ENCODE data around the gene PBX1. TPM values are rescaled to one million over a fixed set of nuclear protein-coding genes. Genes with fewer than 3 reads are reported as not detected.
A peak's percentile ranks its signal among the peaks of the same experiment; 100 is the strongest.

The PBX1 gene
- total RNA-seq, 1 donor from 2014 or later: 29.7 TPM

DNA sequence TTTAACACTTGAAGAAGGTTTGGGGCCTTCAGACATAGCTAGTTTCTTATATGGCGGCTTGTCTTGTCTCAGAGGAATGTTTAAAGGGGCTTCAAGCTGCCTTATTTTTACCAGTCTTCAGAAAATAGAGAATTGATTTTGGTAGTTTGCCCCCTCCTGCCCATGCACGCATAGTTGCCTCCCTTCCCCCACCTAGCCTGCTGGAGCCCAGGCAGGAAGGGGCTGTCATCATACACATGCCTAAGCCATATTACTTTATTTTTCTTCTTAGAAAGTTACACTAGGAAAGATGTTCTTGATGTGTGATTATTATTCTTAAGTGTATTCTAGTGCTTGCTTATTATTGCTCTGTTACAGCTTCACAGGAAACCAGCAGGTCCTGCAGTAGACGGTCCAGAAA is 18.3 kb downstream of the PBX1 start:
- TF ChIP-seq, protein P1, sequence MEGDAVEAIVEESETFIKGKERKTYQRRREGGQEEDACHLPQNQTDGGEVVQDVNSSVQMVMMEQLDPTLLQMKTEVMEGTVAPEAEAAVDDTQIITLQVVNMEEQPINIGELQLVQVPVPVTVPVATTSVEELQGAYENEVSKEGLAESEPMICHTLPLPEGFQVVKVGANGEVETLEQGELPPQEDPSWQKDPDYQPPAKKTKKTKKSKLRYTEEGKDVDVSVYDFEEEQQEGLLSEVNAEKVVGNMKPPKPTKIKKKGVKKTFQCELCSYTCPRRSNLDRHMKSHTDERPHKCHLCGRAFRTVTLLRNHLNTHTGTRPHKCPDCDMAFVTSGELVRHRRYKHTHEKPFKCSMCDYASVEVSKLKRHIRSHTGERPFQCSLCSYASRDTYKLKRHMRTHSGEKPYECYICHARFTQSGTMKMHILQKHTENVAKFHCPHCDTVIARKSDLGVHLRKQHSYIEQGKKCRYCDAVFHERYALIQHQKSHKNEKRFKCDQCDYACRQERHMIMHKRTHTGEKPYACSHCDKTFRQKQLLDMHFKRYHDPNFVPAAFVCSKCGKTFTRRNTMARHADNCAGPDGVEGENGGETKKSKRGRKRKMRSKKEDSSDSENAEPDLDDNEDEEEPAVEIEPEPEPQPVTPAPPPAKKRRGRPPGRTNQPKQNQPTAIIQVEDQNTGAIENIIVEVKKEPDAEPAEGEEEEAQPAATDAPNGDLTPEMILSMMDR (IDR thresholded peaks at IDR 0.05): no peak
- peaks cover 8% of the 10 kb centered on the region for H3K36me3 Mint-ChIP-seq (ENCODE audit: unreplicated experiment)
- H3K9me3 Mint-ChIP-seq (ENCODE audit: unreplicated experiment): no peaks in the 10 kb centered on the region
- H3K4me3 Mint-ChIP-seq (ENCODE audit: unreplicated experiment): peak overlapping the region; percentile 62
- H3K4me1 Mint-ChIP-seq (ENCODE audit: unreplicated experiment): peaks cover 42% of the 10 kb centered on the region
- H3K27me3 Mint-ChIP-seq (ENCODE audit: unreplicated experiment): no peaks in the 10 kb centered on the region
- H3K27ac Mint-ChIP-seq (ENCODE audit: unreplicated experiment): peak overlapping the region; percentile 83
- DNase-seq (ENCODE audit: extremely low spot score, unreplicated experiment): no peak

DNA sequence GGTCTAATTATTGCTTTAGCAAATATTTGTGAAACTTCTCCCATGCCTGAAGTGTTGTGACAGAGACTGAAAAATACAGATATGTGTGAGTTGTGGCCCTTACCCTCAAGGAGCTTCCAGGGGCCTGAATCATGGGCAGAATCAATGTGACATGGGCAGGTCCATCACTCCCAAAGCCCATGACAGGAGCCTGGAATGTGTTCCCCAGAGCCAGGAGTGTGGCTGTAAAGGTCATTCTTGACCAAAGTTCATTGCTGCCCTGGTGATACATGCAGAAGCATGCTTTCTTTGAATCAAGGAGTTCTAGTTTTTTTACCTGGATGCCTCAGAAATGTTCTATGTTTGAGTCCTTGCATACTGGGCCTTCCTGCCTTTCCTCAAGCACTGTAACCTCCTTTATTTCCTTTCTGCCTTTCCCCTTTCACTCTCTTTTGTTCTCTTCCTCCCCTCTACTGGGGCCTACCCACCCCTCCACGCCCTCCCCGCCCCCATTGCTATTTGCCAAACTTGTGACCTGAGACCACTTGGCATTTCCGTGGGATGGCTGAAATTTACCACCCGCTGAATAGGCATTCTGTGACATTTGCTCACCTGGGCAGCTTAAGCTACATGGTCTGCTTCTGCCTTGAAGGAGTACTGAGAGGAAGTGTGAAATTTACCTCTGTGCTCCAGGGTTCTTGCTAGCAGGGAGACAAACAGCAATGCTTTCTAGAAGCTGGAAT is 19.7 kb downstream of the PBX1 start:
- TF ChIP-seq, protein P1 (IDR thresholded peaks at IDR 0.05): no peak
- Mint-ChIP-seq H3K9me3 (ENCODE audit: unreplicated experiment) (no peaks in the 10 kb centered on the region), H3K36me3 (ENCODE audit: unreplicated experiment) (peaks cover 7% of the 10 kb centered on the region), H3K4me3 (ENCODE audit: unreplicated experiment) (no peak overlapping the region), H3K27ac (ENCODE audit: unreplicated experiment) (no peak overlapping the region), H3K4me1 (ENCODE audit: unreplicated experiment) (peaks cover 42% of the 10 kb centered on the region), H3K27me3 (ENCODE audit: unreplicated experiment) (no peaks in the 10 kb centered on the region)
- no peak for DNase-seq (ENCODE audit: extremely low spot score, unreplicated experiment)

DNA sequence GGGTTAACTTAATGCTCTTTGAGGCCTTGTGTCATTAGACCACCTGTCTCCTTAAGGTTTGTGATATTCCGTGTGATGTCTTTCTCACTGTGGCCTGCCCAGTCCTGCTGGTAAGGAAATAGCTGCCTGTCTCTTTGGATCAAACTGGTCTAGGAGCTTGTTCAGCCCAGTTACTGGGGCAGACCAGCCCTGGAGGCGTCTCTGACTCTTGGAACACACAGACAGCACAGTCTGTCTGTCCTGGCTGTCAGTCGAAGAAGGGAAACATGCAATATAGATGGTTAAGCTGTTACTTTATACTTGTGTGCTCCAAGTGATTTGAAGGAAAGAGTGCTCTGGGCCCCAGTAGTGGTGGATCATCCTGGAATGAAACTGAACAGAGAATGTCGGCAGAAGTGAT is 20.4 kb downstream of the PBX1 start:
- H3K4me1 Mint-ChIP-seq (ENCODE audit: unreplicated experiment): peaks cover 44% of the 10 kb centered on the region
- H3K27ac Mint-ChIP-seq (ENCODE audit: unreplicated experiment): peak overlapping the region; percentile 32
- no peak overlapping the region for H3K4me3 Mint-ChIP-seq (ENCODE audit: unreplicated experiment)

DNA sequence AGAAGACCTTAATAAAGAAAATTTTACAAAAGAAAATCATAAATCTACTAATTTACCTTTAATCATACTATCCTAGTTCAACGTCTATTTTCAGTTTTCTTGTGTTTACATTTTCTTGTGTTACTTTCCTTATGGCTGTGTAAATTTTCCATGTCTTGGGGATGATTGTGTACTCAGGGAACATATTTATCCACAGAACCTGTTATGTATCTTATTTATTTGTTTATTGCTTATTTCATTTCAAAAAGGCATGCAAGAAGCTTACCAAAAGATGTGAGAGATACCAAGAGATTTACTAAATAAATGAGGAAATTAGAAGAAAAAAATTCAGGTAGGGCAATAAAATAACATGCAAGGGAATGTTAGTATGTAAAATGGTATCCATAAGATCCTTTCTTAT is 22.8 kb downstream of the PBX1 start:
- Mint-ChIP-seq H3K9me3 (ENCODE audit: unreplicated experiment) (no peaks in the 10 kb centered on the region), H3K27ac (ENCODE audit: unreplicated experiment) (no peak overlapping the region), H3K4me1 (ENCODE audit: unreplicated experiment) (peaks cover 35% of the 10 kb centered on the region), H3K4me3 (ENCODE audit: unreplicated experiment) (no peak overlapping the region), H3K36me3 (ENCODE audit: unreplicated experiment) (peaks cover 9% of the 10 kb centered on the region), H3K27me3 (ENCODE audit: unreplicated experiment) (no peaks in the 10 kb centered on the region)
- no peak for DNase-seq (ENCODE audit: extremely low spot score, unreplicated experiment)
- TF ChIP-seq, protein P1 (IDR thresholded peaks at IDR 0.05): no peak

More for the DNA sequence above, 20.4 kb downstream of the PBX1 start:
- H3K27me3 Mint-ChIP-seq (ENCODE audit: unreplicated experiment): no peaks in the 10 kb centered on the region
- peaks cover 7% of the 10 kb centered on the region for H3K36me3 Mint-ChIP-seq (ENCODE audit: unreplicated experiment)
- H3K9me3 Mint-ChIP-seq (ENCODE audit: unreplicated experiment): no peaks in the 10 kb centered on the region
- TF ChIP-seq, protein P1 (IDR thresholded peaks at IDR 0.05): no peak
- no peak for DNase-seq (ENCODE audit: extremely low spot score, unreplicated experiment)

DNA sequence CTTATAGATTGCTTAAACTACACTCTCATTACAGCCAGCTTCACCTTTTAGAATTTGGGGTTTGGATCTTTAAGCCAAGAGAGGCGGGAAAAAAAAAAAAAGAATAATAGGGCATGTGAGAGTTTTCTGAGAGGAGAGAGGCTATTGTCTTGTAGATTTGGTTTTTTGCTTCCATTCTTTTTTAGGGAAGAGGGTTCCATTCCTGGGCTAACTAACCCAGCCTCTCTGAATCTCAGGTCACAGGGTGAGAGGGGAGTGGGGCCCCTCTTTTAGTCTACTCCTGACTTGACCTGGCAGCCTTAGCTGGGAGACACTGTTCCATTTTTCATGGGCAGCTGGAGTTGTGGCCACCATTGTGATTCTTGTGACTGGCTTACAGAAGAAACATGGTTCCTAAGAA is 24.2 kb downstream of the PBX1 start:
- Mint-ChIP-seq H3K9me3 (ENCODE audit: unreplicated experiment) (no peaks in the 10 kb centered on the region), H3K4me1 (ENCODE audit: unreplicated experiment) (peaks cover 31% of the 10 kb centered on the region), H3K36me3 (ENCODE audit: unreplicated experiment) (peaks cover 11% of the 10 kb centered on the region), H3K4me3 (ENCODE audit: unreplicated experiment) (no peak overlapping the region), H3K27me3 (ENCODE audit: unreplicated experiment) (no peaks in the 10 kb centered on the region), H3K27ac (ENCODE audit: unreplicated experiment) (no peak overlapping the region)
- DNase-seq (ENCODE audit: extremely low spot score, unreplicated experiment): no peak
- TF ChIP-seq, protein P1 (IDR thresholded peaks at IDR 0.05): no peak

All from osteocyte (in vitro differentiated cells).